ENCODE data around the gene OTUB1. TPM values are rescaled to one million over a fixed set of nuclear protein-coding genes. Genes with fewer than 3 reads are reported as not detected.

Gene OTUB1
- total RNA-seq, 1 donor from 2014 or later: 124 TPM

GRCh38 chr11:64020976-64021756 lies 34.9 kb downstream of the OTUB1 start:
- peaks cover 38% of the 10 kb centered on the region for H3K27me3 Mint-ChIP-seq
- no peaks in the 10 kb centered on the region for H3K36me3 Mint-ChIP-seq (ENCODE audit: insufficient read depth)
- peaks cover 7% of the 10 kb centered on the region for H3K4me1 Mint-ChIP-seq (ENCODE audit: low read depth)
- H3K9me3 Mint-ChIP-seq (ENCODE audit: low read depth): no peaks in the 10 kb centered on the region
- H3K4me3 Mint-ChIP-seq (ENCODE audit: low read depth): no peak overlapping the region
- no peak for TF ChIP-seq CTCF (IDR thresholded peaks at IDR 0.05; ENCODE audit: unreplicated experiment)
- no peak overlapping the region for H3K27ac Mint-ChIP-seq
- no peak for DNase-seq (ENCODE audit: low spot score, unreplicated experiment)

GRCh38 chr11:64021757-64022093 lies 35.5 kb downstream of the OTUB1 start:
- Mint-ChIP-seq H3K4me1 (ENCODE audit: low read depth) (peaks cover 8% of the 10 kb centered on the region), H3K4me3 (ENCODE audit: low read depth) (no peak overlapping the region), H3K27me3 (peaks cover 39% of the 10 kb centered on the region), H3K36me3 (ENCODE audit: insufficient read depth) (no peaks in the 10 kb centered on the region), H3K27ac (no peak overlapping the region), H3K9me3 (ENCODE audit: low read depth) (no peaks in the 10 kb centered on the region)
- TF ChIP-seq CTCF (IDR thresholded peaks at IDR 0.05; ENCODE audit: unreplicated experiment): no peak
- no peak for DNase-seq (ENCODE audit: low spot score, unreplicated experiment)

- Mint-ChIP-seq H3K36me3 (ENCODE audit: insufficient read depth) (no peaks in the 10 kb centered on the region), H3K27me3 (peaks cover 39% of the 10 kb centered on the region), H3K4me1 (ENCODE audit: low read depth) (peaks cover 14% of the 10 kb centered on the region), H3K4me3 (ENCODE audit: low read depth) (no peak overlapping the region), H3K9me3 (ENCODE audit: low read depth) (no peaks in the 10 kb centered on the region), H3K27ac (no peak overlapping the region)
- TF ChIP-seq CTCF (IDR thresholded peaks at IDR 0.05; ENCODE audit: unreplicated experiment): no peak
- no peak for DNase-seq (ENCODE audit: low spot score, unreplicated experiment)
Observed at GRCh38 chr11:64022125-64022784, 36.0 kb downstream of the OTUB1 start.

GRCh38 chr11:64023712-64024710 lies 37.8 kb downstream of the OTUB1 start:
- no peak for TF ChIP-seq CTCF (IDR thresholded peaks at IDR 0.05; ENCODE audit: unreplicated experiment)
- Mint-ChIP-seq H3K9me3 (ENCODE audit: low read depth) (no peaks in the 10 kb centered on the region), H3K4me3 (ENCODE audit: low read depth) (no peak overlapping the region), H3K27ac (no peak overlapping the region), H3K36me3 (ENCODE audit: insufficient read depth) (no peaks in the 10 kb centered on the region), H3K4me1 (ENCODE audit: low read depth) (peaks cover 15% of the 10 kb centered on the region), H3K27me3 (peaks cover 39% of the 10 kb centered on the region)
- DNase-seq (ENCODE audit: low spot score, unreplicated experiment): no peak

GRCh38 chr11:64025205-64025604 lies 39.0 kb downstream of the OTUB1 start:
- peak overlapping the region; percentile 19 for H3K27ac Mint-ChIP-seq
- TF ChIP-seq CTCF (IDR thresholded peaks at IDR 0.05; ENCODE audit: unreplicated experiment): no peak
- no peak overlapping the region for H3K4me3 Mint-ChIP-seq (ENCODE audit: low read depth)
- DNase-seq (ENCODE audit: low spot score, unreplicated experiment): no peak
- H3K36me3 Mint-ChIP-seq (ENCODE audit: insufficient read depth): no peaks in the 10 kb centered on the region
- H3K9me3 Mint-ChIP-seq (ENCODE audit: low read depth): no peaks in the 10 kb centered on the region
- peaks cover 15% of the 10 kb centered on the region for H3K4me1 Mint-ChIP-seq (ENCODE audit: low read depth)
- H3K27me3 Mint-ChIP-seq: peaks cover 41% of the 10 kb centered on the region

Measured in progenitor cell of endocrine pancreas (in vitro differentiated cells).